Fibroblast of lung (primary cell): Measurements from ENCODE around the gene HAS3.

ENCODE experiments used
- EZH2 ChIP-seq: IDR thresholded peaks from 2 replicates; pipeline ENCODE4 v1.5.1; 2012; ENCODE audit warnings: low read length, control low read depth, mild to moderate bottlenecking; ENCODE audit errors: missing control alignments
- TF ChIP-seq, protein P1 (sequence below), 2 donors: IDR thresholded peaks in 1 of 2; conservative IDR thresholded peaks in 1 of 2; 1 replicate in 1 of 2; 2 replicates in 1 of 2; pipeline ENCODE4 v1.5.1; 2011 to 2012; ENCODE audit warnings: low read length in 2 of 2, control low read depth in 1 of 2, inconsistent platforms in 1 of 2, low read depth in 1 of 2, mild to moderate bottlenecking in 1 of 2

DNA sequence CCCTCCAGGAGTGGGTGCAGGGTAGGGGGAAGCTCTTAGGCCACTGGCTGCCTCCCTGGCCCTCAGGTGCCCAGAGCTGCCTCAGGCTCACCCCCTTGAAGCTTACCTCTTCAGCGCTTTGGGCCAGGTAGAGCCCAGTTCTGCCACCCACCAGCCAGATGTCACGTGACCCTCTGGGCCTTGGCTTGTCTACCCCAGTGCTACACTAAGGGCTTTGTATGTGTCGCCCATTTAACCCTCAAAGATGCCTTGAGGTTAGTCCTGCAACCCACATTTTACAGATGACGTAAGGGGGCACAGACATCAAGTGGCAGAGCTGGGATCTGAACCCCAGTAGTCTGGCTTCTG is 3.4 kb downstream of the HAS3 start:
- TF ChIP-seq, protein P1, sequence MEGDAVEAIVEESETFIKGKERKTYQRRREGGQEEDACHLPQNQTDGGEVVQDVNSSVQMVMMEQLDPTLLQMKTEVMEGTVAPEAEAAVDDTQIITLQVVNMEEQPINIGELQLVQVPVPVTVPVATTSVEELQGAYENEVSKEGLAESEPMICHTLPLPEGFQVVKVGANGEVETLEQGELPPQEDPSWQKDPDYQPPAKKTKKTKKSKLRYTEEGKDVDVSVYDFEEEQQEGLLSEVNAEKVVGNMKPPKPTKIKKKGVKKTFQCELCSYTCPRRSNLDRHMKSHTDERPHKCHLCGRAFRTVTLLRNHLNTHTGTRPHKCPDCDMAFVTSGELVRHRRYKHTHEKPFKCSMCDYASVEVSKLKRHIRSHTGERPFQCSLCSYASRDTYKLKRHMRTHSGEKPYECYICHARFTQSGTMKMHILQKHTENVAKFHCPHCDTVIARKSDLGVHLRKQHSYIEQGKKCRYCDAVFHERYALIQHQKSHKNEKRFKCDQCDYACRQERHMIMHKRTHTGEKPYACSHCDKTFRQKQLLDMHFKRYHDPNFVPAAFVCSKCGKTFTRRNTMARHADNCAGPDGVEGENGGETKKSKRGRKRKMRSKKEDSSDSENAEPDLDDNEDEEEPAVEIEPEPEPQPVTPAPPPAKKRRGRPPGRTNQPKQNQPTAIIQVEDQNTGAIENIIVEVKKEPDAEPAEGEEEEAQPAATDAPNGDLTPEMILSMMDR (conservative IDR thresholded peaks at IDR 0.05 in 1 of 2, IDR thresholded peaks at IDR 0.05 in 1 of 2; ENCODE audit: low read depth in 1 of 2, low read length in 2 of 2) = no peak
- no peak for TF ChIP-seq EZH2
